SK-N-SH treated with all-trans-retinoic acid at 6 μM for 48 hours (cell line): ENCODE measurements around the gene PHB1.

ENCODE experiments used
- ATAC-seq: fragments of 200-7000 bp; cut with Tn5 transposase; 3 replicates; pipeline ENCODE4 v1.9.1; 2020; ENCODE audit warnings: mild to moderate bottlenecking, moderate library complexity
- ARNTL ChIP-seq: fragments of 450-650 bp; formaldehyde crosslinking; IDR thresholded peaks from 2 replicates; pipeline ENCODE4 v1.5.0; 2020; ENCODE audit warnings: low read depth, mild to moderate bottlenecking, moderate library complexity, borderline replicate concordance
- BACH2 ChIP-seq: fragments of 250-450 bp; sonication (Bioruptor Pico); IDR thresholded peaks from 2 replicates; pipeline ENCODE4 v1.9.0; 2021; ENCODE audit warnings: mild to moderate bottlenecking, borderline replicate concordance
- CREB5 ChIP-seq: fragments of 250-450 bp; sonication (Bioruptor Pico); IDR thresholded peaks from 2 replicates; pipeline ENCODE4 v1.5.1; 2020; ENCODE audit warnings: low read depth, mild to moderate bottlenecking, moderate library complexity
- ESRRG ChIP-seq: fragments of 250-450 bp; sonication (Bioruptor Pico); IDR thresholded peaks from 2 replicates; pipeline ENCODE4 v1.6.1; 2021; ENCODE audit warnings: mild to moderate bottlenecking
- GLIS3 ChIP-seq: fragments of 250-450 bp; sonication (Bioruptor Pico); IDR thresholded peaks from 2 replicates; pipeline ENCODE4 v1.5.0; 2020; ENCODE audit warnings: mild to moderate bottlenecking, moderate library complexity
- ISL1 ChIP-seq: fragments of 250-450 bp; sonication (Bioruptor Pico); IDR thresholded peaks from 2 replicates; pipeline ENCODE4 v2.1.2; 2022; ENCODE audit warnings: mild to moderate bottlenecking, moderate library complexity
- OSR1 ChIP-seq: fragments of 250-450 bp; sonication (Bioruptor Pico); IDR thresholded peaks from 2 replicates; pipeline ENCODE4 v1.8.0; 2022; ENCODE audit warnings: moderate library complexity, mild to moderate bottlenecking, inconsistent platforms
- POU6F1 ChIP-seq: fragments of 250-450 bp; sonication (Bioruptor Pico); IDR thresholded peaks from 2 replicates; pipeline ENCODE4 v1.8.0; 2021; ENCODE audit warnings: low read depth, mild to moderate bottlenecking, moderate library complexity, borderline replicate concordance
- RARB ChIP-seq: fragments of 250-450 bp; sonication (Bioruptor Pico); IDR thresholded peaks from 2 replicates; pipeline ENCODE4 v1.8.0; 2021; ENCODE audit warnings: mild to moderate bottlenecking, moderate library complexity
- SNAI2 ChIP-seq: fragments of 250-450 bp; sonication (Bioruptor Pico); IDR thresholded peaks from 2 replicates; pipeline ENCODE4 v1.5.0; 2020; ENCODE audit warnings: mild to moderate bottlenecking, moderate library complexity
- TCF4 ChIP-seq: fragments of 250-450 bp; sonication (Bioruptor Pico); IDR thresholded peaks from 2 replicates; pipeline ENCODE4 v1.8.0; 2021; ENCODE audit warnings: mild to moderate bottlenecking, moderate library complexity, borderline replicate concordance
- TOX ChIP-seq: fragments of 250-450 bp; sonication (Bioruptor Pico); IDR thresholded peaks from 2 replicates; pipeline ENCODE4 v1.8.0; 2021; ENCODE audit warnings: mild to moderate bottlenecking, moderate library complexity, borderline replicate concordance
- TSHZ2 ChIP-seq: fragments of 250-450 bp; sonication (Bioruptor Pico); IDR thresholded peaks from 2 replicates; pipeline ENCODE4 v1.5.0; 2020; ENCODE audit warnings: mild to moderate bottlenecking, moderate library complexity
- ZFP3 ChIP-seq: fragments of 250-450 bp; sonication (Bioruptor Pico); IDR thresholded peaks from 2 replicates; pipeline ENCODE4 v1.5.0; 2020; ENCODE audit warnings: mild to moderate bottlenecking, moderate library complexity
- ZFP30 ChIP-seq: fragments of 450-650 bp; formaldehyde crosslinking; IDR thresholded peaks from 2 replicates; pipeline ENCODE4 v1.5.0; 2022; ENCODE audit warnings: mild to moderate bottlenecking, moderate library complexity
- ZNF70 ChIP-seq: fragments of 450-650 bp; formaldehyde crosslinking; IDR thresholded peaks from 2 replicates; pipeline ENCODE4 v1.5.0; 2020; ENCODE audit warnings: mild to moderate bottlenecking, moderate library complexity
- ZNF8 ChIP-seq: fragments of 450-650 bp; formaldehyde crosslinking; IDR thresholded peaks from 2 replicates; pipeline ENCODE4 v1.5.0; 2020; ENCODE audit warnings: mild to moderate bottlenecking, moderate library complexity

The PHB1 gene

GRCh38 chr17:49397586-49397985 is 17.1 kb downstream of the PHB1 start:
- TF ChIP-seq ESRRG (CRISPR knock-in tag) (no peak), BACH2 (CRISPR knock-in tag) (no peak), ZFP3 (CRISPR knock-in tag) (no peak)
- no peak for ATAC-seq

GRCh38 chr17:49393491-49394255 is 21.0 kb downstream of the PHB1 start:
- ATAC-seq: no peak
- TF ChIP-seq TSHZ2: no peak
- no peak for TF ChIP-seq RARB (CRISPR knock-in tag)
- no peak for TF ChIP-seq POU6F1 (CRISPR knock-in tag)
- no peak for TF ChIP-seq OSR1 (CRISPR knock-in tag)
- no peak for TF ChIP-seq ISL1 (CRISPR knock-in tag)
- no peak for TF ChIP-seq CREB5 (CRISPR knock-in tag)
- no peak for TF ChIP-seq ARNTL (CRISPR knock-in tag)

- no peak for ATAC-seq
- TF ChIP-seq ARNTL (CRISPR knock-in tag): no peak
- TF ChIP-seq ZNF8: no peak
- no peak for TF ChIP-seq ESRRG (CRISPR knock-in tag)
- no peak for TF ChIP-seq ZFP30 (CRISPR knock-in tag)
- TF ChIP-seq BACH2 (CRISPR knock-in tag): no peak
- no peak for TF ChIP-seq ZNF70 (CRISPR knock-in tag)
- no peak for TF ChIP-seq TCF4 (CRISPR knock-in tag)
- TF ChIP-seq RARB (CRISPR knock-in tag): no peak
- TF ChIP-seq SNAI2 (CRISPR knock-in tag): no peak
- no peak for TF ChIP-seq GLIS3 (CRISPR knock-in tag)
- no peak for TF ChIP-seq TOX (CRISPR knock-in tag)
Measured at GRCh38 chr17:49390548-49391324, 23.9 kb downstream of the PHB1 start.

GRCh38 chr17:49389514-49390347 is 25.0 kb downstream of the PHB1 start:
- peak; percentile 51 for ATAC-seq
